ENCODE results near the gene CDK11B. TPM values are rescaled to one million over a fixed set of nuclear protein-coding genes. Genes with fewer than 3 reads are reported as not detected.
A peak's percentile ranks its signal among the peaks of the same experiment; 100 is the strongest.
"Not testable (repeated sequence)": the region's sequence is repeated elsewhere in the genome, so short reads cannot be mapped to it uniquely, and the experiment has no call there.

The CDK11B gene
- polyA plus RNA-seq, 1 donor, result 27.2 TPM

DNA sequence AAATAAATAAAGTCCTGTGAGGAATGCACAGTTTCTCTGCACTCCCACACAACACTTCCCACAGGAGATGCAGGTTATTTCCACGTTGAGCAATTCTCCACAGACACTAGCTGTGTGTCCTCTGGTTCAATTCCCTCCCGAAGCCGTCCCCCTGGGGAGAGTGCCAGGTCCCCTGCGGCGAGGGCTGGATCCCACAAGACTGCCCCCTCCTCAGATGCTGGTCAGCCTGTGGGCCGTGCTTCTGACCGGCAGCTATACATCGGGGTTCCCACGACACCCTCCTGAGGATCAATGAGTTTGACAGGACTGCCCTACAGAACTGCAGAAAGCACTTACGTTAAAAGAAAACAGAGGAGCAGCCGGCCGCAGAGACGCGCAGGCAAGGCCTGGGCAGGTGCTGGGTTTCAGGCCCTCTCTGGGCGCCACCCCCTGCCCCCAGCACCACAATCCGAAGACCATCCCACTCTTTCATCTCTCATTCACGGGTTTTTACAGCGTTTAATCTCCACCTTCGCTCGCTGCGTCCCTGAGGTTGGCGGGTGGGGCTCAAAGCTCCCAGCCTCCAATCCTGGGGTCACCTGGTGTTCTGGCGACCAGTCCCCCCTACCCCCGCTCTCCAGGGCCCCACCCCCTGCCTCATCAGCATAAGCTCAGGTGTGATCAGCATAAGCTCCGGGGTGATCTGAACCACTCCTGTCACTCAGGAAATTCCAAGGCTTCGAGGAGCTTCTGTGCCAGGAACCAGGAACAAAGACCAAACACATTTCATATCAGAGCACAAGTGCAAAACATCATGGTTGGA lies 24.5 kb upstream of the CDK11B start:
- Histone ChIP-seq H3K27ac (ENCODE audit: low read length) (peak overlapping the region; percentile 36), H3K36me3 (ENCODE audit: control insufficient read depth, insufficient read depth, low read length) (peaks cover 6% of the 10 kb centered on the region), H3K4me3 (ENCODE audit: low read length) (no peak overlapping the region), H3K4me1 (ENCODE audit: control insufficient read depth, insufficient read depth, low read length) (peaks cover 25% of the 10 kb centered on the region), H3K27me3 (ENCODE audit: control insufficient read depth, insufficient read depth, low read length) (no peaks in the 10 kb centered on the region), H3K9me3 (ENCODE audit: control insufficient read depth, low read depth, low read length) (no peaks in the 10 kb centered on the region)
- WGBS (ENCODE audit: insufficient coverage, low lambda C conversion rate), result 20% methylated on average over 1 of the region's 26 CpGs
- DNase-seq, result peak; percentile 42 to 56

DNA sequence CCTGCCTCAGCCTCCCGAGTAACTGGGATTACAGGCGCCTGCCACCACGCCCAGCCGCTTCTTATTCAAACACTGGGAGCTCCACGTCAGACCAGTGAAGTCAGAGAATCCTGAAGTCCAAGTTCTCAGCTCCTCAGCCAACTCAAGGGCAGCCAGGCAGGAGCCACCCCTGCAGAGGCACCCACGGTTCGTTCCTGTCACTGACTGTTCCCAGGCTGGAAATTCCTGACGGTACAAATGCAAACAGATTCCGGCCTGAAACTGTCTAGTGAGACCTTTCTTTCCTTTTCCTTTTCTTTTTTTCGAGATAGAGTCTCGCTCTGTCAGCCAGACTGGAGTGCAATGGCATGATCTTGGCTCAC lies 22.1 kb upstream of the CDK11B start:
- DNase-seq, result peak; percentile 38 to 61
- peak overlapping the region; percentile 43 for H3K27ac ChIP-seq (ENCODE audit: low read length)
- no CpG with 5 or more reads among the region's 11 CpGs for WGBS (ENCODE audit: insufficient coverage, low lambda C conversion rate)
- no peaks in the 10 kb centered on the region for H3K9me3 ChIP-seq (ENCODE audit: control insufficient read depth, low read depth, low read length)
- peaks cover 3% of the 10 kb centered on the region for H3K36me3 ChIP-seq (ENCODE audit: control insufficient read depth, insufficient read depth, low read length)
- peaks cover 35% of the 10 kb centered on the region for H3K4me1 ChIP-seq (ENCODE audit: control insufficient read depth, insufficient read depth, low read length)
- no peak overlapping the region for H3K4me3 ChIP-seq (ENCODE audit: low read length)
- H3K27me3 ChIP-seq (ENCODE audit: control insufficient read depth, insufficient read depth, low read length), result no peaks in the 10 kb centered on the region

DNA sequence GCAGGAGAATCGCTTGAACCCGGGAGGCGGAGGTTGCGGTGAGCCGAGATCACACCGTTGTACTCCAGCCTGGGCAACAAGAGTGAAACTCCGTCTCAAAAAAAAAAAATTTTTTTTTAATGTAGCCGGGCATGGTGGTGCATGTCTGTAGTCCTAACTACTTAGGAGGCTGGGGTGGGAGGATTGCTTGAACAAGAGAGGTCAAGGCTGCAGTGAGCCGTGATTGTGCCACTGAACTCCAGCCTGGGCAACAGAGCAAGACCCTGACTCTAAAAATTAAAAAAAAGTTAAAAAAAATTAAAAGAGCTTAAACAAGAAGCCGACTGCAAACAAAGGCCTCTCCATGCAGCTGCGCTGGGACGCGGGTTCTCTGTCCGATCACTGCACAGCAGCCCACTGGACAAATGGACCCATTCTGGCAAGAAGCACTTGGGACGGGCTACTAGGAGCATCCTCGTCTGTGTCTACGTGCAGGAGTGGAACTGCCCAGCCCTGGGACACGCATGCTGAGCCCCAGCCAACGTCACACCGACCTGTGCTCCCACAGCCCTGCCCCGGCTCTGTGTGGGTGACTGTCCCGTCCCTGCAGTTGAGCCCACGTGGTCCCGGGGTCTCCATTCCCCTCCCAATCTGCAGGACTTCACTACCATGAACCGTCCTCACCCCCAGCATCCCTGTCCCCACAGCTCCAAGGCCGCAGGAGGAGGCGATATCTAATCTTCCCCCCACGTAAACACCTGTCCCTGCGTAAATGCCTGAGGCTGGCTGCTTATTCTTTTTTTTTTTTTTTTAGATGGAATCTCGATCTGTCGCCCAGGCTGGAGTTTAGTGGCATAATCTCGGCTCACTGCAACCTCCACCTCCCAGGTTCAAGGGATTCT lies 21.5 kb upstream of the CDK11B start:
- Histone ChIP-seq H3K9me3 (ENCODE audit: control insufficient read depth, low read depth, low read length) (no peaks in the 10 kb centered on the region), H3K4me1 (ENCODE audit: control insufficient read depth, insufficient read depth, low read length) (peaks cover 35% of the 10 kb centered on the region), H3K36me3 (ENCODE audit: control insufficient read depth, insufficient read depth, low read length) (peaks cover under 1% of the 10 kb centered on the region), H3K27ac (ENCODE audit: low read length) (peak overlapping the region; percentile 43), H3K27me3 (ENCODE audit: control insufficient read depth, insufficient read depth, low read length) (no peaks in the 10 kb centered on the region), H3K4me3 (ENCODE audit: low read length) (no peak overlapping the region)
- DNase-seq, result no peak
- no CpG with 5 or more reads among the region's 32 CpGs for WGBS (ENCODE audit: insufficient coverage, low lambda C conversion rate)

DNA sequence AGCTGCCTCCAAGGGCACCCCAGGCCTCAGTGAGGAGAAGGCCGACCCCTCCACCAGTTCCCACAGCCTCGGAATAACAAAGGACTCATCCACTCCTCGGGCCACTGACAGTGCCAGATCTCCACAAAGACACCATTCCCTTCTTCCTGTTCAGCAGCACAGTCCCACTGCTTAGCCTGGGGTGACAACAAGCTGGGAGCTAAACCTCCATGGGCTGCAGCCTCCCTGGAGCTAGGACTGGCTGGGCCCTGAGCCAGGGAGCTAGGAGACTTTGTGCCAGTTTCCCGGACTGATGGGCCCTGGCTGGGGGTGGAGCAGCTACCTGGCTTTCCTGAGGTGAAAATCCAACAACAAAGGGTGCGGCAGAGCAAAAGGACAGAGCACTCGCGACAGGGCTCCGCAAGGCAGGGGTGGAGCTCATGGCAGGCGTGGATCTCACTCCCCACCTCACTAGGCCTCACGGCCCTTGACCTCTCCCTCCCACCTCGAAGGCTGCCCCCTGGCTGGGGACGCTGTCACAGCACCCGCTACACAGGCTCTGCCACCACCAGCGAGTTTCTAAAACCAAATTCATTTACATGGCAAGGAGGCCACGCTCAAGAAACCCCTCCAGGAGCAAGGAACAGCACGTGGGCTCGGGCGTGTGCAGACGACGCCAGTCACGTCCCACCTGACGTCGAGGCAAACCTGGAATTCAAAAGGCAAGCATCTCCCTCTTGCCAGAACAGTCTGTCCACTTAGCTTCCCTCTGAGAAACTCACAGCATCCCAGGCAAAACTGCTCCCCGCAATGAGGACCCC lies 20.0 kb upstream of the CDK11B start:
- no CpG with 5 or more reads among the region's 24 CpGs for WGBS (ENCODE audit: insufficient coverage, low lambda C conversion rate)
- Histone ChIP-seq H3K4me3 (ENCODE audit: low read length) (peak overlapping the region; percentile 6), H3K27ac (ENCODE audit: low read length) (peak overlapping the region; percentile 76), H3K27me3 (ENCODE audit: control insufficient read depth, insufficient read depth, low read length) (no peaks in the 10 kb centered on the region), H3K9me3 (ENCODE audit: control insufficient read depth, low read depth, low read length) (no peaks in the 10 kb centered on the region), H3K36me3 (ENCODE audit: control insufficient read depth, insufficient read depth, low read length) (peaks cover 3% of the 10 kb centered on the region), H3K4me1 (ENCODE audit: control insufficient read depth, insufficient read depth, low read length) (peaks cover 29% of the 10 kb centered on the region)
- DNase-seq, result peak; percentile 94

DNA sequence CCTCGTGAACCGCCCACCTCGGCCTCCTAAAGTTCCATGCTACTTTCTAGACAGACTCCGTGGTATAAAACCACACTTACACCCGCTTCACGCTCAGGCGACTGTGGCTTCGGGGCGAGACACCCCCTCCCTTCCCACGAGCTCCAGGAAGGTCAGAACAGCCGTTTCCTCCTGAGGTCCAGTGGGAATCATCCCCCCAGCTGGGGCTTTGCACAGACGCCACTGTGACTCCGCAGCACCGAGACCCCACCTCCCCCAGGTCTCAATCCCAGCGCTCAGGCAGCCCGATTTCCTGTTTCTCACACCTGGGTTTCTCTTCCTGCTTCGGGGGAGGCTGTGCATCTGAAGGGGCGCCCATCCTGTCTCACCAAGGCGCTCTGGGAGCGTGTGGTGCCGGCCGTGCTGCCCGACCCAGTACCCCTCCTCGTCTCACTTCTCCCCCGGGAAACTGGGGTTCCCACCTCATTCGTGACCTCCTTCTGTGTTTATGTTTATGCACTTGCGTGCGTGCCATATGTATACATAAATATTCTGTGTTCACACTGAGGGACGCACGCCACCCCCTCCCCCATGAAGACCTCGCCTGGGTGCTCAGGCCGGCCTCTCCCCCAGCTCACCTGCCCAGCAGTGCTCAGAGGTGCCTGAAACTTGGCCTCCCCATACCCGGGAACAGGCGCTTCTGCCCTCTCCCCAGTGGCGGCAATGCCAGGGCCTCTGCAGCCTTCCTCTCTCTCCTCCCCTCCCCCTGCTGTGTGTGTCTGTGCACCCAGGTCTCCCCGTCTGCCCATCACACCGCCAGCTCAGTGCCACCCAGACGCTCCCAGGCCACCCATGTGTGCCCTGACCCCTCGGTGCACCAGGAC lies 19.1 kb upstream of the CDK11B start:
- WGBS (ENCODE audit: insufficient coverage, low lambda C conversion rate), result no CpG with 5 or more reads among the region's 39 CpGs
- DNase-seq, result no peak
- Histone ChIP-seq H3K4me3 (ENCODE audit: low read length) (no peak overlapping the region), H3K9me3 (ENCODE audit: control insufficient read depth, low read depth, low read length) (no peaks in the 10 kb centered on the region), H3K27me3 (ENCODE audit: control insufficient read depth, insufficient read depth, low read length) (no peaks in the 10 kb centered on the region), H3K4me1 (ENCODE audit: control insufficient read depth, insufficient read depth, low read length) (peaks cover 22% of the 10 kb centered on the region), H3K36me3 (ENCODE audit: control insufficient read depth, insufficient read depth, low read length) (peaks cover 4% of the 10 kb centered on the region), H3K27ac (ENCODE audit: low read length) (peak overlapping the region; percentile 76)

DNA sequence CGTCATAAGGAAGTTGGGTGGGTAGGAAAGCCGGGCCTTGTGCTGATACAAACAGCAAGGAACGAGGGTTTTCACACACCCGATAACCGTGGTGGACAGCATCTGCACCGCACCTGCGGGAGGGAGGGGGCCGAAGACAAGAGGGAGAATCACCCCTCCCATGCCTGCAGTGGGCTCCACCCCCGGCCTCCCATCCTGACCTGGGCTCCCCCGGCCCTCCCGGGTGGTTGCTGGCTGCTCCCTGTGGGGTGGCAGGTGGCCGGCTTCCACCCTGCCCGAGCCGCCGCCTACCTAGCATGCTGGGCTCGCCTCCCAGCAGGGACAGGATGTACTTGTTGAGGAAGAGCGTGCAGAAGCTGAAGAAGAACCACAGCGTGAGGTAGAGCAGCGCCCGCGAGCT lies 17.3 kb upstream of the CDK11B start:
- H3K27me3 ChIP-seq (ENCODE audit: control insufficient read depth, insufficient read depth, low read length); DNase-seq; H3K4me3 ChIP-seq (ENCODE audit: low read length); H3K27ac ChIP-seq (ENCODE audit: low read length); H3K9me3 ChIP-seq (ENCODE audit: control insufficient read depth, low read depth, low read length): not testable (repeated sequence)
- peaks cover 21% of the 10 kb centered on the region for H3K4me1 ChIP-seq (ENCODE audit: control insufficient read depth, insufficient read depth, low read length)
- peaks cover 22% of the 10 kb centered on the region for H3K36me3 ChIP-seq (ENCODE audit: control insufficient read depth, insufficient read depth, low read length)
- no CpG with 5 or more reads among the region's 21 CpGs for whole genome bisulfite sequencing (ENCODE audit: insufficient coverage, low lambda C conversion rate)

DNA sequence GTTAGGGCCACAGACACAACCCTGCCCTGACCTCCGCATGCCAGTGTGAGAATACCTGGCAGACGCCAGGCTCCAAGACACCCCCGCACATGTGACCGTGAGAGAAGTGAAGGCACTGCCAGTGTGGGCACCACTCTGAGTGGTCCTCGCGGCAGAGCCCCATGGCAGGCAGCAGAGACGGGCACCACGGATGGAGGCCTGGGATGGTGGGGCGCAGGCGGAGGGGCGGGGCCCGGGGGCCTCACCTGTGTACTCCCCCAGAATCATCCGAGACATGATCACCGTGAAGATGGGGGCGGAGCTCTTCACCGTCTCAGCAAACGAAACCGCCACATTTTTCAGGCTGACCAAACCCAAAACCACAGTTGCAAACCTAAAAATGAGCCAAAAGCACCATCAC lies 16.4 kb upstream of the CDK11B start:
- Histone ChIP-seq H3K4me1 (ENCODE audit: control insufficient read depth, insufficient read depth, low read length) (peaks cover 21% of the 10 kb centered on the region), H3K36me3 (ENCODE audit: control insufficient read depth, insufficient read depth, low read length) (peaks cover 28% of the 10 kb centered on the region)
- not testable (repeated sequence) for DNase-seq; H3K27ac ChIP-seq (ENCODE audit: low read length); H3K27me3 ChIP-seq (ENCODE audit: control insufficient read depth, insufficient read depth, low read length); H3K4me3 ChIP-seq (ENCODE audit: low read length); H3K9me3 ChIP-seq (ENCODE audit: control insufficient read depth, low read depth, low read length)
- no CpG with 5 or more reads among the region's 18 CpGs for WGBS (ENCODE audit: insufficient coverage, low lambda C conversion rate)

DNA sequence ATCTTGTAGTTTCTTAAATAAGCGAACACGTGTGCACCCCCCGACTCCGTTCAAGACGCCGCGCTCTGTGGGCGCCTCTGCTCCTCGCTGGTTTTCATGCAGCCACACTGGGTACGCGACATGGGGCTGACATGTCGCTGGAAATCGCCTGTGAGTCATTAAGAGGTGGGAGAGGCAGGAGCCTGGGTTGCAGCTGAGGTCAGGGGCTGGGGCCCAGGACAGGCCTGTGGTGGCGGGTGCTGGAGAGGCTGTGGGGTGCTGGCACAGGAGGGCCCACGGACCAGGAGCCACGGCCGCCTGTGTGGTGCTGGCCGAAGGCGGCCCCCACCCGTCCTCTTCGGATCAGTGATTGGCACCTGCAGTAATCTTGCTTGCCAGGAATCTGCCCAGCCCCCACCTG lies 16.0 kb upstream of the CDK11B start:
- H3K27me3 ChIP-seq (ENCODE audit: control insufficient read depth, insufficient read depth, low read length); H3K9me3 ChIP-seq (ENCODE audit: control insufficient read depth, low read depth, low read length); H3K27ac ChIP-seq (ENCODE audit: low read length); DNase-seq; H3K4me3 ChIP-seq (ENCODE audit: low read length): not testable (repeated sequence)
- Histone ChIP-seq H3K4me1 (ENCODE audit: control insufficient read depth, insufficient read depth, low read length) (peaks cover 21% of the 10 kb centered on the region), H3K36me3 (ENCODE audit: control insufficient read depth, insufficient read depth, low read length) (peaks cover 30% of the 10 kb centered on the region)
- WGBS (ENCODE audit: insufficient coverage, low lambda C conversion rate), result no CpG with 5 or more reads among the region's 21 CpGs

DNA sequence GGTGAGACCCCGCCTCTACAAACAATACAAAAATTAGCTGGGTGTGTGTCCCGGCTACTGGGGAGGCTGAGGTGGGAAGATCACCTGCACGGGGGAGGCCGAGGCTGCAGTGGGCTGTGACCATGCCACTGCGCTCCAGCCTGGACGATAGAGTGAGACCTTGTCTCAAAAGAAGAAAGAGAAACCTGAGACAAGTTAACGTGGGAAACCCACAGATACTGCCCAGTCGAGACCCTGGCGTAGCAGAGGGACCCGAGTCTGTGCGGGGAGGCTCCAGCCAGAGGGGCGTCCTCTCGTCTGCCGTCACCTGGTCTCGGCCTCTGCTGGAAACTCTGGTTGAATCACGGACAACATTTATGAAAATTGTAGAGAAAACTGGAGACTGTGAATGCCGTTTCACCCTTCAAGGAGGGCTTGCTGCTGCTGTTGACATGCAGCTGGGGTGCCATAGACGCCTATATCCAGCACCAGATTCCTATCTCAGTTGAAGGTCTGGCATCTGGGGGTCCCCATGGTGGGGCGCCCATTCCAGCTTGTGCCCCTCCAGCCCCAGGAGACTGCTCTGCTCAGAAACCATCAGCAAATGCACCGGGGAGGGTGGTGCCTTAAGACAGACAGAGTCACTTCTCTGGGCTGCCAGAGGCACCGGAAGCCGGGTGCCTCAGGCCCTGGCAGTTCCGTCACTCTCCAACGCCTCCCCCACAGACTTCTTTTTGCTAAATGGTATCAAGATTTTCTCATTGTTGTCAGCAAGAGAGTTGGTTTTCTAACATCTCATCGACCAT lies 13.6 kb upstream of the CDK11B start:
- H3K9me3 ChIP-seq (ENCODE audit: control insufficient read depth, low read depth, low read length), result no peaks in the 10 kb centered on the region
- H3K4me1 ChIP-seq (ENCODE audit: control insufficient read depth, insufficient read depth, low read length), result peaks cover under 1% of the 10 kb centered on the region
- no CpG with 5 or more reads among the region's 25 CpGs for WGBS (ENCODE audit: insufficient coverage, low lambda C conversion rate)
- peaks cover 46% of the 10 kb centered on the region for H3K36me3 ChIP-seq (ENCODE audit: control insufficient read depth, insufficient read depth, low read length)
- no peak for DNase-seq
- H3K27ac ChIP-seq (ENCODE audit: low read length), result no peak overlapping the region
- no peak overlapping the region for H3K4me3 ChIP-seq (ENCODE audit: low read length)
- no peaks in the 10 kb centered on the region for H3K27me3 ChIP-seq (ENCODE audit: control insufficient read depth, insufficient read depth, low read length)
